Omental fat pad (tissue), 4 donors: ENCODE data around the gene MS4A1. TPM values are rescaled to one million over a fixed set of nuclear protein-coding genes. Genes with fewer than 3 reads are reported as not detected.

Experiments used
- ATAC-seq: fragments of 150-250 bp; one replicate; pipeline ENCODE4 v1.9.1; 2016; ENCODE audit warnings: mild to moderate bottlenecking, moderate library complexity; ENCODE audit not compliant: low FRiP score
- DNase-seq: peaks from one replicate; pipeline ENCODE4 v3.0.0-alpha.2; 2019; ENCODE audit warnings: low spot score
- CTCF ChIP-seq, 3 donors: fragments of 450-650 bp; IDR thresholded peaks; one replicate each; pipeline ENCODE4 v1.5.1; 2016 to 2017; ENCODE audit warnings: antibody characterized with exemption in 3 of 3, mild to moderate bottlenecking in 3 of 3, moderate library complexity in 2 of 3
- total RNA-seq, 4 donors: library from RNA; depleted of rRNA; stranded (reverse); fragments of >200 nt; gene quantifications; one replicate each; pipeline ENCODE4 v1.1.0, GENCODE V29; 2016

Gene MS4A1
- total RNA-seq, 4 donors from 2014 or later, result 0.96 to 4.5 (median 2.3) TPM

- no peak for ATAC-seq
- TF ChIP-seq CTCF (IDR thresholded peaks at IDR 0.05), result no peak
- DNase-seq, result no peak
Observed at GRCh38 chr11:60513496-60514460, 58.1 kb downstream of the MS4A1 start.

- ATAC-seq (no peak), DNase-seq (no peak)
- no peak for TF ChIP-seq CTCF (IDR thresholded peaks at IDR 0.05)
Observed at GRCh38 chr11:60515144-60515855, 59.7 kb downstream of the MS4A1 start, which contains the start of gene MS4A13. MS4A13 (plus strand) TSS chr11:60515392; CDS start chr11:60518084, 2,692 bp downstream.

Other genes starting within 250 kb of the MS4A1 start
- 1 to 10 TPM; 2.2 to 7.1 (median 4.4) TPM for gene MS4A4E, start 212.7 kb upstream of the MS4A1 start, total RNA-seq
- gene MS4A4A, start 175.2 kb upstream of the MS4A1 start, total RNA-seq, result 100 to 1,000 TPM in 2 of 4 donors, 10 to 100 TPM in 2; 61.3 to 131 (median 103) TPM
- gene MS4A6E, start 128.6 kb upstream of the MS4A1 start, total RNA-seq, result 10 to 100 TPM in 1 of 4 donors, 1 to 10 TPM in 1, not detected in 2; 3.8 to 10.4 TPM
- gene MS4A7, start 77.3 kb upstream of the MS4A1 start, total RNA-seq, result 100 to 1,000 TPM in 2 of 4 donors, 10 to 100 TPM in 2; 88.0 to 222 (median 103) TPM
- 1 to 10 TPM; 1.4 to 9.9 (median 4.7) TPM for gene MS4A14, start 59.4 kb upstream of the MS4A1 start, total RNA-seq
- not detected for gene MS4A5, start 26.3 kb upstream of the MS4A1 start, total RNA-seq
- not detected for gene MS4A12, start 36.9 kb downstream of the MS4A1 start, total RNA-seq
- gene MS4A13, start 59.5 kb downstream of the MS4A1 start, total RNA-seq, result not detected
- not detected for gene MS4A8, start 243.8 kb downstream of the MS4A1 start, total RNA-seq